CD4-positive, alpha-beta T cell treated with Interleukin-12 subunit alpha and Interleukin-12 subunit beta, for 1 hour (primary cell): Measurements from ENCODE around the gene DLGAP1.

Experiments
- DNase-seq: peaks from one replicate; pipeline ENCODE4 v3.0.0-alpha.2; 2020

Gene DLGAP1

GRCh38 chr18:3923750-3924149, 531.4 kb downstream of the DLGAP1 start:
- no peak for DNase-seq

- DNase-seq, result no peak
These were observed 533.3 kb downstream of the DLGAP1 start for GRCh38 chr18:3921826-3922225.

- no peak for DNase-seq
These were observed 534.3 kb downstream of the DLGAP1 start for GRCh38 chr18:3920832-3921231.

- DNase-seq, result no peak
These were observed 535.6 kb downstream of the DLGAP1 start for GRCh38 chr18:3919396-3920061.

GRCh38 chr18:3916082-3916481, 539.0 kb downstream of the DLGAP1 start:
- DNase-seq, result no peak

- no peak for DNase-seq
These were observed 540.1 kb downstream of the DLGAP1 start for GRCh38 chr18:3914833-3915610.

- no peak for DNase-seq
These were observed 541.0 kb downstream of the DLGAP1 start for GRCh38 chr18:3914109-3914508.

- DNase-seq, result no peak
These were observed 542.4 kb downstream of the DLGAP1 start for GRCh38 chr18:3912705-3913104.

- no peak for DNase-seq
These were observed 543.7 kb downstream of the DLGAP1 start for GRCh38 chr18:3911413-3911812.

GRCh38 chr18:3910512-3910911, 544.6 kb downstream of the DLGAP1 start:
- DNase-seq, result no peak

- no peak for DNase-seq
These were observed 547.2 kb downstream of the DLGAP1 start for GRCh38 chr18:3907955-3908354.

GRCh38 chr18:3906116-3906750, 548.9 kb downstream of the DLGAP1 start:
- DNase-seq, result no peak

GRCh38 chr18:3903337-3903736, 551.8 kb downstream of the DLGAP1 start:
- no peak for DNase-seq

- DNase-seq, result no peak
These were observed 552.4 kb downstream of the DLGAP1 start for GRCh38 chr18:3902676-3903075.

GRCh38 chr18:3901811-3902210, 553.3 kb downstream of the DLGAP1 start:
- DNase-seq, result no peak

GRCh38 chr18:3901042-3901441, 554.1 kb downstream of the DLGAP1 start:
- no peak for DNase-seq

GRCh38 chr18:3900327-3900726, 554.8 kb downstream of the DLGAP1 start:
- DNase-seq, result no peak

GRCh38 chr18:3898861-3899613, 556.1 kb downstream of the DLGAP1 start:
- DNase-seq, result no peak

GRCh38 chr18:3892152-3892551, 563.0 kb downstream of the DLGAP1 start:
- DNase-seq, result no peak

- no peak for DNase-seq
These were observed 563.9 kb downstream of the DLGAP1 start for GRCh38 chr18:3891245-3891644.

- DNase-seq, result no peak
These were observed 565.3 kb downstream of the DLGAP1 start for GRCh38 chr18:3889803-3890202.

- no peak for DNase-seq
These were observed 566.0 kb downstream of the DLGAP1 start for GRCh38 chr18:3889121-3889520.

GRCh38 chr18:3886575-3887322, 568.4 kb downstream of the DLGAP1 start:
- no peak for DNase-seq
